NCI-H526 treated with DMSO at 0.1 percent for 48 hours (cell line): ENCODE measurements around the gene MICALL1.
"Not testable (repeated sequence)": the region's sequence is repeated elsewhere in the genome, so short reads cannot be mapped to it uniquely, and the experiment has no call there.

ENCODE experiments used
- DNase-seq: peaks from one replicate; lab custom pipeline; 2025; lab: John Stamatoyannopoulos, UW

The MICALL1 gene

GRCh38 chr22:37959231-37959825, 53.2 kb downstream of the MICALL1 start:
- no peak for DNase-seq

GRCh38 chr22:37961062-37961461, 55.0 kb downstream of the MICALL1 start:
- no peak for DNase-seq

- DNase-seq, result no peak
These were observed 60.0 kb downstream of the MICALL1 start for GRCh38 chr22:37965940-37966664.

GRCh38 chr22:37967147-37967546, 61.0 kb downstream of the MICALL1 start:
- DNase-seq, result no peak

GRCh38 chr22:37967637-37968451, 61.7 kb downstream of the MICALL1 start:
- DNase-seq, result no peak

GRCh38 chr22:37968452-37969251, 62.6 kb downstream of the MICALL1 start:
- DNase-seq, result no peak

- no peak for DNase-seq
These were observed 64.8 kb downstream of the MICALL1 start for GRCh38 chr22:37970864-37971263.

GRCh38 chr22:37971475-37972434, 65.7 kb downstream of the MICALL1 start:
- no peak for DNase-seq

GRCh38 chr22:37972527-37972926, 66.4 kb downstream of the MICALL1 start:
- no peak for DNase-seq

- DNase-seq, result no peak
These were observed 67.4 kb downstream of the MICALL1 start for GRCh38 chr22:37973271-37974170.

- DNase-seq, result no peak
These were observed 69.1 kb downstream of the MICALL1 start for GRCh38 chr22:37975153-37975552.

GRCh38 chr22:37976022-37976421, 69.9 kb downstream of the MICALL1 start:
- not testable (repeated sequence) for DNase-seq

- DNase-seq, result no peak
These were observed 70.5 kb downstream of the MICALL1 start for GRCh38 chr22:37976547-37976946.

GRCh38 chr22:37979782-37980181, 73.7 kb downstream of the MICALL1 start:
- DNase-seq, result no peak

- DNase-seq, result no peak
These were observed 75.3 kb downstream of the MICALL1 start for GRCh38 chr22:37981282-37982011.

- no peak for DNase-seq
These were observed 76.2 kb downstream of the MICALL1 start for GRCh38 chr22:37982151-37982785.

GRCh38 chr22:37982938-37983859, 77.1 kb downstream of the MICALL1 start:
- no peak for DNase-seq
